ENCODE measurements around the gene ITGA11.

ITGA11 gene

GRCh38 chr15:68385671-68386586, 46.0 kb downstream of the ITGA11 start:
- no peak for DNase-seq (ENCODE audit: low read depth in 1 of 2, low spot score in 1 of 2)
- TF ChIP-seq JUND (IDR thresholded peaks at IDR 0.05; ENCODE audit: low read depth) = no peak
- in situ Hi-C loops (cut with HindIII; ENCODE audit: low pct_unique_long_range_greater_than_20kb, low sequenced_read_pairs) = no loop called here

- in situ Hi-C loops (cut with HindIII; ENCODE audit: low pct_unique_long_range_greater_than_20kb, low sequenced_read_pairs) = no loop called here
- TF ChIP-seq JUND (IDR thresholded peaks at IDR 0.05; ENCODE audit: low read depth) = no peak
- no peak for DNase-seq (ENCODE audit: low read depth in 1 of 2, low spot score in 1 of 2)
Observed at GRCh38 chr15:68385240-68385561, 46.8 kb downstream of the ITGA11 start.

GRCh38 chr15:68384451-68385239, 47.3 kb downstream of the ITGA11 start:
- no peak for TF ChIP-seq JUND (IDR thresholded peaks at IDR 0.05; ENCODE audit: low read depth)
- in situ Hi-C loops (cut with HindIII; ENCODE audit: low pct_unique_long_range_greater_than_20kb, low sequenced_read_pairs) = no loop called here
- DNase-seq (ENCODE audit: low read depth in 1 of 2, low spot score in 1 of 2) = no peak

DNA sequence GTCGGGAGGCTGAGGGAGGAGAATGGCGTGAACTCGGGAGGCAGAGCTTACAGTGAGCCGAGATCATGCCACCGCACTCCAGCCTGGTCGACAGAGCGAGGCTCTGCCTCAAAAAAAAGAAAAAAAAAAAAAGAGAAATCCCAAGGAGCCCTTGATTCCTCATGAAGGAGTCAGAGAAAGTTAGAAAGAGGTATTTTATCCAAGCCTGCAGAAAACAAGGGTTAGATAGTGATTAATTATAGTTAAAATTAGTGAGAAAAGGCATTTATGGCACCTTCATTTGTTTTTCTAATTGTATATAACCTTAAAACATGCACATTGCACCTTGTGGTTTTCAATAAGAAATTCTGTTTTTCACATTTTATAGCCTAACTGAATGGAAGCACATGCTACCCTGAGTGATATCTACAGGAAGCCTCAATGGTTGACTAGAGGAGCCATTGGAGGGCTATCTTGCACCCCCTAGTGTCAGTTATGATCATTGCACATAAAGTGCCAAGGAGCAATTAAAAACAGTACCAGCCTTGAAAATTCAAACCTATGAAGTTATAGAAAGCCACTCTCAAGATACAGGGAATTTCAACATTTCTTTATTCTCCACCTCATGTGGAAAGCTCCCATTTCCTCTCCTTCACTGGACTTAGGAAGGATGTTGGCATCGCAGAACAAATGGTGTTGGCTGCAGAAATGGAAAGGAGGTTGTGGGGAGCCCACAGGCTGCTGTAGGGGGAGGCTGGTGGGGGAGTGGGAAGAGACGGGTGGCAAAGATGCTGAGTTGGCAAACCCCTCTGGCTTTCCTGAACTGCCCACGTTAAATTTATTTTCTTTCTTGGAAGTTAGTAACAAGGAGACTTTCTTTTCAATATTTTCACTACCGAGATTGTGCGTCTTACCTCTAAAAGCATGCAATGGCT, 48.5 kb downstream of the ITGA11 start:
- no peak for TF ChIP-seq JUND (IDR thresholded peaks at IDR 0.05; ENCODE audit: low read depth)
- in situ Hi-C loops (cut with HindIII; ENCODE audit: low pct_unique_long_range_greater_than_20kb, low sequenced_read_pairs) = no loop called here
- peak; percentile 35 to 69 for DNase-seq (ENCODE audit: low read depth in 1 of 2, low spot score in 1 of 2)

GRCh38 chr15:68382286-68383007, 49.5 kb downstream of the ITGA11 start:
- TF ChIP-seq JUND (IDR thresholded peaks at IDR 0.05; ENCODE audit: low read depth) = no peak

GRCh38 chr15:68380456-68380855, 51.5 kb downstream of the ITGA11 start:
- in situ Hi-C loops (cut with HindIII; ENCODE audit: low pct_unique_long_range_greater_than_20kb, low sequenced_read_pairs) = no loop called here
- no peak for DNase-seq (ENCODE audit: low read depth in 1 of 2, low spot score in 1 of 2)
- TF ChIP-seq JUND (IDR thresholded peaks at IDR 0.05; ENCODE audit: low read depth) = no peak

More at GRCh38 chr15:68382286-68383007, 49.5 kb downstream of the ITGA11 start:
- no peak for DNase-seq (ENCODE audit: low read depth in 1 of 2, low spot score in 1 of 2)
- in situ Hi-C loops (cut with HindIII; ENCODE audit: low pct_unique_long_range_greater_than_20kb, low sequenced_read_pairs) = no loop called here

DNA sequence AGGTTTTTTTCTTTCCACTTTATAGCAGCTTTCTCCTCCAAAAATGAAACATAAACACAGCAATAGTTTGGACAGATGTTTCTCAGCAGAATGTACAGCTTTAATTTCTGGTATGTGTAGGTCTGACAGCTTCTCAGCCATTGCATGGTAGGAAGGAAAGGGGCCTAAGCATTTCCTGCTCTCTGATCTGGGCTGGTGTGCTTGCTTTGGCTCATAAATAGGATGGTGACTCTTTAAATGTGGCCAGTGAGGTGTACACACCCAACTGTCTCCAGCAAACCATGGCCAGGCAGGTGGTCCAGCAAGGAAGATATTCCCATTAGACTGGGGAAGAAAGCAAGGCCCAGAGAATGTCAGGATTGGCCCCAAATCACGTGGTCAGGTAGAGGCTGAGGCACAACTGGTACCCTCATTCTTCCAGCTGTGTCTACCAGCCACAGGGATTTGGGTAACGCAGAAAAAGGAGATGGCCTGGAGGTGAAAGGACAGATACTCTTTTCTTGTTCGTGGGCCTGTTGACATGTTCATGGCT, 52.1 kb downstream of the ITGA11 start:
- DNase-seq (ENCODE audit: low read depth in 1 of 2, low spot score in 1 of 2) = no peak
- in situ Hi-C loops (cut with HindIII; ENCODE audit: low pct_unique_long_range_greater_than_20kb, low sequenced_read_pairs) = no loop called here
- no peak for TF ChIP-seq JUND (IDR thresholded peaks at IDR 0.05; ENCODE audit: low read depth)

DNA sequence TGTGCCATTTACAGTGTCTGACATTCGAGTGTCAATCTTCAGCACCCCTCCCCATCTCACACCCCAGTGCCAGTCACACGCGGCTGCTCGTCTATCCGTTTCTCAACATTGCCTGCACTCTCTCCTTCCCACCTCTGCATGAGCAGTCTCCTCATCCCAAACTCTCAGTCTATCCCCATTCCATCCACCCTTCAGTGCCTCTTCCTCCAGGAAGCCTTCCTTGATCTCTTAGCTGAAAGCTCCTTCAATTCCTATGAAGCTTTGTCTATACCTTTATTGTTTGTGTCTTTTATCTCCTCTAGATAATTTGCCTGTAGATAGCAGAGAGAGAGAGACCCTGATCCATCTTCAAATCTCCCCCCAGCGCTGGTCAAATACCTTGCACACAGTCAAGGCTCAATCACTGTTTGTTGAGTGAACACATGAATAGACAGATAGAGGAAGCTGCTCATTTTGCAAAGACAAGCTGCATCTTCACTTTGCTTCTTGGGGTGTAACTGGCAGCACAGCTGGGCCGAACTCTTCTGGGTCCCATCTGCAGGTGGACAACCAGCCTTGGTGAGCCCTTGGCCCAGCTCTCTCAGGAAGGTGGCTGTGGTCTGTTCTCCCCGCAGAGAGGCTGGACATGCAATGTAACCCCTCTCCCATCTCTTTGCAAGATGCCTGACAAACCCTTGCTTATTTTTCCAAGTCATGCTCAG, 52.8 kb downstream of the ITGA11 start:
- no peak for TF ChIP-seq JUND (IDR thresholded peaks at IDR 0.05; ENCODE audit: low read depth)
- DNase-seq (ENCODE audit: low read depth in 1 of 2, low spot score in 1 of 2) = no peak
- in situ Hi-C loops (cut with HindIII; ENCODE audit: low pct_unique_long_range_greater_than_20kb, low sequenced_read_pairs) = no loop called here

GRCh38 chr15:68378595-68378994, 53.4 kb downstream of the ITGA11 start:
- no peak for TF ChIP-seq JUND (IDR thresholded peaks at IDR 0.05; ENCODE audit: low read depth)
- in situ Hi-C loops (cut with HindIII; ENCODE audit: low pct_unique_long_range_greater_than_20kb, low sequenced_read_pairs) = no loop called here

GRCh38 chr15:68377766-68378165, 54.2 kb downstream of the ITGA11 start:
- DNase-seq (ENCODE audit: low read depth in 1 of 2, low spot score in 1 of 2) = no peak
- TF ChIP-seq JUND (IDR thresholded peaks at IDR 0.05; ENCODE audit: low read depth) = no peak
- in situ Hi-C loops (cut with HindIII; ENCODE audit: low pct_unique_long_range_greater_than_20kb, low sequenced_read_pairs) = no loop called here

More at GRCh38 chr15:68378595-68378994, 53.4 kb downstream of the ITGA11 start:
- DNase-seq (ENCODE audit: low read depth in 1 of 2, low spot score in 1 of 2) = no peak

DNA sequence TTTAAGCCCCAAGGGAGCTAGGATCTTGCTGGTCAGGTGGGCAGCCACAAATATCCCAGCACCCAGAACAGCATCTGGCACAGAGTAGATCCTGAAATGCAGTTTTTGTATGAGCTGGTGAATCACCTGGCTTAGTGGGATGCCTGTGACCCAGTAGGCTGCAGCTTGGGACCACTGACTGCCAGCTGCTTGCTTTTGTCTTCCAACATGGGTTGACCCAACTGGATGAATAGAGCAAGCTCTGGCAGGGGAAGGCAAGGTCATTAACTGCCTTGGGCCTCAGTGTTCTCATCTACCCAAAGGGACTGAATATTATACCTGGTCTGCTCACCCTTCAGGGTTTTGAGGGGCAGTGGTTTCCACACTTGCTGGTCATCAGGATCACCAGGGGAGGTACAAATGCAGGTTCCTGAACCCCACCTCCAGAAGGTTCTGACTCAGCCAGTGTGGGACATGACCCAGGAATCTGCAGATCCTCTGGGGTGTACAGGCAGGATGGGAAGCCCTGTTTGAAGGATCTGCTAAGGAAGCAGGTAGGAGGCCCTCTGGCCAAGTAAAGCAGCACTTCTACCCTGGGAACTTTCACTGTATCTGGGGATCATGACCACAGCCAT, 55.4 kb downstream of the ITGA11 start:
- TF ChIP-seq JUND (IDR thresholded peaks at IDR 0.05; ENCODE audit: low read depth) = no peak
- no peak for DNase-seq (ENCODE audit: low read depth in 1 of 2, low spot score in 1 of 2)
- in situ Hi-C loops (cut with HindIII; ENCODE audit: low pct_unique_long_range_greater_than_20kb, low sequenced_read_pairs) = no loop called here

Measured in T47D (cell line).